GM12864 (cell line): ENCODE data around the gene AFF3.

Experiments used
- DNase-seq: peaks from one replicate; pipeline ENCODE4 v3.0.0-alpha.2; 2011; ENCODE audit warnings: low read depth
- H3K4me3 ChIP-seq: 2 replicates; pipeline ENCODE4 v1.5.1; 2011; ENCODE audit warnings: mild to moderate bottlenecking, low read depth, low read length, control low read depth
- CTCF ChIP-seq: IDR thresholded peaks from 2 replicates; pipeline ENCODE4 v1.5.1; 2011; ENCODE audit warnings: low read depth, mild to moderate bottlenecking, moderate library complexity, low read length, control low read depth, inconsistent platforms; ENCODE audit errors: missing control alignments

Gene AFF3

DNA sequence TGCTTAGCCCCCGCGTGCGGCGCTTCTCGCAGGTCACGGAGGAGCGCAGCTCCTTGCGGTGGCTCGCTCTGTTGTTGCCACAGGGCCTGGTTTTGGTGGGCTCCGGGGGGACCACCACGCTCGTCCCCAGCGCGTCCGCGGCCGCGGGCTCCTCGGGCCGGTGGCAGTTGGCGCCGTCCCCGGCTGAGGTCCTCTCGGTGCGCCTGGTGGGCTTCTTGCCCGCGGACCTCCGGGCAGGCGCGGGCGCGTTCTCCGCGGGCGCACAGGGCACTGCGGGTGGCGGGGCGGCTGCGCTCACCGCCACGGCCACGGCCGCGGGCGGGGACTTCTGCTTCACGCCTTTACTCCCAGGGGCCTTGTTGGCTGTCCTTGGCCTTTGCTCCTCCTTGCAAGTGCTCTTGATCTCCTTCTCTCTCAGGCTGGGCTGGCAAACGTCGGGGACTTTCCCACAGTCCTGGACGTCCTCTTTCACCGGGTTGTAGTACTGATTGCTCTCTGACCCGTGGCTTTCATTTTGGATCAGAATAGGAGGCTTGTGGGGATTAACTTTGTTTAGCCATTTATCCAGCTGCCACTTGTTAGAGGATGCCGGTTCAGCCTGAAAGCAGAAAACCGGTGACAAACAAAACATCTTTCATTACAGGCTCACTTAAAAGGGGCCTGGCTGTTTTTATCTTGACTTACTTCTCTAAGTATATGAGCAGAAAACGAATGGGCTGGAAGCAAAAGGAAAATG is 548.5 kb downstream of the AFF3 start:
- no peak overlapping the region for H3K4me3 ChIP-seq
- TF ChIP-seq CTCF = no peak

GRCh38 chr2:99576775-99577174 is 565.6 kb downstream of the AFF3 start:
- DNase-seq = no peak
- TF ChIP-seq CTCF = no peak
- H3K4me3 ChIP-seq = no peak overlapping the region

More for the DNA sequence above, 548.5 kb downstream of the AFF3 start:
- DNase-seq = no peak

DNA sequence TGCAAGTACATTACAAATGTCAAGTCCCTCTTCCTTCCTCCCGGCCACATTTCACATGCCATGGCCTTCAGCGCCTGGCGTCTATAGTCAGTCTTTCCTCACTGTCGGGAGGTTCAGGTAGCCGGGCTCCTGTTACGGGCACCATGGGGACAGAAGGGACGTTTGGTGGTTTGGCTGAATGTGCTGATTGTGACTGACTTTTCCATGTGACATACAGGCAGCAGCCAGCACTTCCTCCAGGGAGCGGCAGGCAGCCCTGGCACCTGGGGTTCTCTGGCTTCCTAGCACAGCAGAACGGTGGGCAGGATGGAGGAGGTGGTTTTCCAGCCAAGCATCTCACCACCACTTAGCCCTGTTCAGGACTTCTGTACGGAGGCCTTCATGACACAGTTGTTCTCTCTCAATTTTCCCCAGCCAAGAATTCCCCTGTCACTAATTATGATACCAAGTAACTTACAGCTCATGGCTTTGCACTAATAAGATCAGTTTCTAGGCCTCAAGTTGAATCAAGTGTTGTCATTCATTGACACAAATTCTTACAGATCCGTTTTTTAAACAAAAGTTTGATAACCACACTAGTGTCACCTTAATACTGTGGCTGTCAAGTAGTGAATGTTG is 568.6 kb downstream of the AFF3 start:
- no peak overlapping the region for H3K4me3 ChIP-seq
- DNase-seq = no peak
- TF ChIP-seq CTCF = no peak

GRCh38 chr2:99572373-99573164 is 569.8 kb downstream of the AFF3 start:
- DNase-seq = no peak
- H3K4me3 ChIP-seq = no peak overlapping the region
- TF ChIP-seq CTCF = no peak

- DNase-seq = no peak
- no peak overlapping the region for H3K4me3 ChIP-seq
- no peak for TF ChIP-seq CTCF
These were observed 570.4 kb downstream of the AFF3 start for GRCh38 chr2:99571954-99572353.

GRCh38 chr2:99571533-99571932 is 570.9 kb downstream of the AFF3 start:
- TF ChIP-seq CTCF = no peak
- H3K4me3 ChIP-seq = no peak overlapping the region
- DNase-seq = no peak
